Fibroblast of mammary gland (primary cell): ENCODE measurements around the gene TP53I11.

Source experiments
- DNase-seq: peaks from one replicate; pipeline ENCODE4 v3.0.0-alpha.2; 2010; ENCODE audit warnings: low read depth
- H3K4me3 ChIP-seq: 2 replicates; pipeline ENCODE4 v1.5.1; 2011; ENCODE audit warnings: low read depth, mild to moderate bottlenecking, low read length, moderate library complexity; ENCODE audit not compliant: control insufficient read depth
- TF ChIP-seq, protein P1 (sequence below): conservative IDR thresholded peaks from 2 replicates; pipeline ENCODE4 v1.5.1; 2011; ENCODE audit warnings: low read depth, low read length, inconsistent platforms; ENCODE audit not compliant: control insufficient read depth, insufficient read depth

TP53I11 gene

GRCh38 chr11:44987506-44987905, 36.8 kb upstream of the TP53I11 start:
- DNase-seq = no peak
- TF ChIP-seq, protein P1, sequence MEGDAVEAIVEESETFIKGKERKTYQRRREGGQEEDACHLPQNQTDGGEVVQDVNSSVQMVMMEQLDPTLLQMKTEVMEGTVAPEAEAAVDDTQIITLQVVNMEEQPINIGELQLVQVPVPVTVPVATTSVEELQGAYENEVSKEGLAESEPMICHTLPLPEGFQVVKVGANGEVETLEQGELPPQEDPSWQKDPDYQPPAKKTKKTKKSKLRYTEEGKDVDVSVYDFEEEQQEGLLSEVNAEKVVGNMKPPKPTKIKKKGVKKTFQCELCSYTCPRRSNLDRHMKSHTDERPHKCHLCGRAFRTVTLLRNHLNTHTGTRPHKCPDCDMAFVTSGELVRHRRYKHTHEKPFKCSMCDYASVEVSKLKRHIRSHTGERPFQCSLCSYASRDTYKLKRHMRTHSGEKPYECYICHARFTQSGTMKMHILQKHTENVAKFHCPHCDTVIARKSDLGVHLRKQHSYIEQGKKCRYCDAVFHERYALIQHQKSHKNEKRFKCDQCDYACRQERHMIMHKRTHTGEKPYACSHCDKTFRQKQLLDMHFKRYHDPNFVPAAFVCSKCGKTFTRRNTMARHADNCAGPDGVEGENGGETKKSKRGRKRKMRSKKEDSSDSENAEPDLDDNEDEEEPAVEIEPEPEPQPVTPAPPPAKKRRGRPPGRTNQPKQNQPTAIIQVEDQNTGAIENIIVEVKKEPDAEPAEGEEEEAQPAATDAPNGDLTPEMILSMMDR = no peak
- H3K4me3 ChIP-seq = no peak overlapping the region

DNA sequence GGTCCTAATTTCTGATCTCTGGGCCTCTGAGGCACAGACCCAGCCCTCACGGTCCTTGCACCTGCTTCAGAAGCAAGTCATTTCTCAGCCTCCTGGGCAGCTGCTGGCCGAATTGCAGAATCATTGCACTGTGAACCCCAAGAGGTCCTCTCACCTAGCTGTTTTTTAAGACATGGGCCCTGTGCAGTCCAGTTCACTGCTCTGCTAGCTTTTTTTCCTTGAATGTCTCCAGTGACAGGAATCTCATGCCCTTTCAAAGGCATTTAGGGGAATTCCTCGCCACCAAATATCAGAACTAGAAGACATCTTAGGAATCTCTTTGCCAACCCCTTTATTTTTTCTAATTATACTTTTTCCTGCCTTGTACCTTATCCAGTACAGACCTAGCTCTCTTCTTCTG, 35.6 kb upstream of the TP53I11 start:
- no peak for DNase-seq
- no peak overlapping the region for H3K4me3 ChIP-seq
- TF ChIP-seq, protein P1 = no peak

DNA sequence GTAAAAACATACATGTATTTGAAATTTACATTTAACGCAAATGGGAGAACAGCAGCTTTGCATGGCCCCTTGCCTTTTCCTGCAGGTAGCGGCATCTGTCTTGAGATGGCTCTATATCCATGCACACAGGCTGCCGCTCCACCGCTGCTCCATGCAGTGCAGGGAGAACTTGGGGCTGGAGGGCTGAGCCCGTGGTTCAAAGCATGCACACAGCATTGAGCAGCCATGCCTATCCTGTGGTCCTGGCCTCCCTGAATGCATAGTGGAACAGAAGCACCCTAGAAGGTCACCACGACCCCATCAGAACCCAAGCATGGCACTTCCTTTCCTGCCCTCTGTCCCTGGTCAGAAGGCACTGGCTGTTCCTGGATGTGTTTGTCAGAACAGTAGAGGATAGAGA, 35.0 kb upstream of the TP53I11 start:
- DNase-seq = no peak

GRCh38 chr11:44983786-44984185, 33.1 kb upstream of the TP53I11 start:
- DNase-seq = no peak
- no peak overlapping the region for H3K4me3 ChIP-seq
- TF ChIP-seq, protein P1 = no peak

More for the DNA sequence above, 35.0 kb upstream of the TP53I11 start:
- TF ChIP-seq, protein P1 = no peak
- H3K4me3 ChIP-seq = no peak overlapping the region

GRCh38 chr11:44982496-44983062, 31.9 kb upstream of the TP53I11 start:
- no peak for DNase-seq
- H3K4me3 ChIP-seq = no peak overlapping the region
- TF ChIP-seq, protein P1 = no peak

- no peak for DNase-seq
- no peak overlapping the region for H3K4me3 ChIP-seq
- TF ChIP-seq, protein P1 = no peak
These were observed 30.1 kb upstream of the TP53I11 start for GRCh38 chr11:44980533-44981427.
